Left ventricle myocardium inferior (tissue), 1 donor: ENCODE data around the gene TSPAN8. TPM values are rescaled to one million over a fixed set of nuclear protein-coding genes. Genes with fewer than 3 reads are reported as not detected.

ENCODE experiments used
- DNase-seq: peaks from one replicate; pipeline ENCODE4 v3.0.0-alpha.2; 2020
- H3K27ac ChIP-seq: fragments of 200-600 bp; replicated peaks from 2 replicates; pipeline ENCODE4 v1.8.0; 2021
- H3K27me3 ChIP-seq: fragments of 200-600 bp; 2 replicates; pipeline ENCODE4 v1.8.0; 2021; ENCODE audit warnings: low read depth
- H3K36me3 ChIP-seq: fragments of 200-600 bp; 2 replicates; pipeline ENCODE4 v1.8.0; 2021
- H3K4me1 ChIP-seq: fragments of 200-600 bp; 2 replicates; pipeline ENCODE4 v1.8.0; 2021
- H3K4me3 ChIP-seq: fragments of 200-600 bp; 2 replicates; pipeline ENCODE4 v1.8.0; 2021; ENCODE audit warnings: mild to moderate bottlenecking, moderate library complexity
- H3K9me3 ChIP-seq: fragments of 200-600 bp; replicated peaks from 2 replicates; pipeline ENCODE4 v1.8.0; 2021
- intact Hi-C: fragments of 100-400 bp; cut with micrococcal nuclease; formaldehyde crosslinking; loops from one replicate; pipeline ENCODE4 v1.11.0; 2022
- total RNA-seq: library from RNA; stranded (reverse); fragmentation: NEBNext Ultra II Directional; extraction: Animal tissue kit (Norgen Biotek cat#: 25700); gene quantifications from one replicate; pipeline ENCODE4 v1.2.1, GENCODE V29; 2021
- TF ChIP-seq, protein P1 (sequence below): fragments of 200-600 bp; IDR thresholded peaks from 2 replicates; pipeline ENCODE4 v1.8.0; 2021; ENCODE audit warnings: antibody characterized with exemption, mild to moderate bottlenecking, borderline replicate concordance
- donor health status: DM: no; HTN: yes; CAD: no; lungs with severe emphysema.

The TSPAN8 gene
- total RNA-seq, 1 donor from 2014 or later, result 0.41 TPM

DNA sequence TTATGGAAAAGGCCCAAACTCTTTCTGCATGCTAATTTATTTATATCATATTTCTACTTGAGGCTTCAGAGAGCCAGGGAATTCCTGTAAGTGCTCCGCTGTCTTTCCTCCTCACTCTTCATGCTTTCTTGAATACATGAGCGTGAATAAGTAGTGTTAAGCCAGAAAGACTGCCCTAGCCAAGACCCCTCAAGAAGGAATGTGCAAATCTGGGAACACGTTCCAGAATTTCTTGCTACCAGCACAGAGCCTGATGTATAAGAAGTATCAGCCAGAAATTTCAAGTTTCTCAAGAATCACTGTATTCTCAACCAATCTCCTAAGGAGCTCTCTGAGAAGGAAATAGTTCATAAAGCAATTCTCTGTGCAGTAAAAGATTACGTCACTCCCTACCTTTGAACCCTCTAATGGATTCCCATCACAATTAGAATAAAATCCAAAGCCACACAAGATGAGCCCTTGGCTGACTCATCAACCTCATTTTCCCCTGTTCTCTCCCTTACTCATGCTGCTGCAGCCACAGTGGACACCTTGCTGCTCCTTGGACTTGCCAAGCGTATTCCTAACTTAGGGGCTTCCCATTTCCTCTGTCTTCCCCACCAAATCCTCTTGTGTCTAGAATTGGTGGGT, 6.9 kb upstream of the TSPAN8 start:
- Histone ChIP-seq H3K4me3 (no peak overlapping the region), H3K27ac (no peak overlapping the region), H3K4me1 (no peaks in the 10 kb centered on the region), H3K36me3 (no peaks in the 10 kb centered on the region), H3K9me3 (peaks cover 15% of the 10 kb centered on the region), H3K27me3 (no peaks in the 10 kb centered on the region)
- TF ChIP-seq, protein P1, sequence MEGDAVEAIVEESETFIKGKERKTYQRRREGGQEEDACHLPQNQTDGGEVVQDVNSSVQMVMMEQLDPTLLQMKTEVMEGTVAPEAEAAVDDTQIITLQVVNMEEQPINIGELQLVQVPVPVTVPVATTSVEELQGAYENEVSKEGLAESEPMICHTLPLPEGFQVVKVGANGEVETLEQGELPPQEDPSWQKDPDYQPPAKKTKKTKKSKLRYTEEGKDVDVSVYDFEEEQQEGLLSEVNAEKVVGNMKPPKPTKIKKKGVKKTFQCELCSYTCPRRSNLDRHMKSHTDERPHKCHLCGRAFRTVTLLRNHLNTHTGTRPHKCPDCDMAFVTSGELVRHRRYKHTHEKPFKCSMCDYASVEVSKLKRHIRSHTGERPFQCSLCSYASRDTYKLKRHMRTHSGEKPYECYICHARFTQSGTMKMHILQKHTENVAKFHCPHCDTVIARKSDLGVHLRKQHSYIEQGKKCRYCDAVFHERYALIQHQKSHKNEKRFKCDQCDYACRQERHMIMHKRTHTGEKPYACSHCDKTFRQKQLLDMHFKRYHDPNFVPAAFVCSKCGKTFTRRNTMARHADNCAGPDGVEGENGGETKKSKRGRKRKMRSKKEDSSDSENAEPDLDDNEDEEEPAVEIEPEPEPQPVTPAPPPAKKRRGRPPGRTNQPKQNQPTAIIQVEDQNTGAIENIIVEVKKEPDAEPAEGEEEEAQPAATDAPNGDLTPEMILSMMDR, result no peak
- no peak for DNase-seq
- intact Hi-C loops, result no loop called here

DNA sequence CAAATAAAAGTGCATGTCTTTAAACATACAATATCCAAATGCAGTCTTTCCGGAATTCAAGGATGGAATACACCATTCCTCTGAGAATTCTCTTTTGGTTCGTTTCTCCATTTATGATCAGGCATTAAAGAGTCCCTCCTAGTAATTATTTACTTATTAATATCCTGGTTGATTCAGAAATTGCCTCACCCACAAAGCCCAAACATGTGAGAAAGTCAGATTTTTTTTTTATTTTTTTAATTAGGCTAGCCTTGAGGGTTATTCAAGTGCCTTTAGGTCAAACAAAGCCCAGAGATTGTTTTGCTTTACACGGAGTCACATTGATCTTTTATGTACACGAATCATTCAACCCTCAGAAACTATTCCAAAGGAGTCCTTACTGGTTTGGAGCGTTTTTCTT, 6.4 kb upstream of the TSPAN8 start:
- Histone ChIP-seq H3K27me3 (no peaks in the 10 kb centered on the region), H3K4me3 (no peak overlapping the region), H3K36me3 (no peaks in the 10 kb centered on the region), H3K4me1 (no peaks in the 10 kb centered on the region), H3K27ac (no peak overlapping the region), H3K9me3 (peaks cover 15% of the 10 kb centered on the region)
- DNase-seq, result no peak
- intact Hi-C loops, result no loop called here
- TF ChIP-seq, protein P1, result no peak

DNA sequence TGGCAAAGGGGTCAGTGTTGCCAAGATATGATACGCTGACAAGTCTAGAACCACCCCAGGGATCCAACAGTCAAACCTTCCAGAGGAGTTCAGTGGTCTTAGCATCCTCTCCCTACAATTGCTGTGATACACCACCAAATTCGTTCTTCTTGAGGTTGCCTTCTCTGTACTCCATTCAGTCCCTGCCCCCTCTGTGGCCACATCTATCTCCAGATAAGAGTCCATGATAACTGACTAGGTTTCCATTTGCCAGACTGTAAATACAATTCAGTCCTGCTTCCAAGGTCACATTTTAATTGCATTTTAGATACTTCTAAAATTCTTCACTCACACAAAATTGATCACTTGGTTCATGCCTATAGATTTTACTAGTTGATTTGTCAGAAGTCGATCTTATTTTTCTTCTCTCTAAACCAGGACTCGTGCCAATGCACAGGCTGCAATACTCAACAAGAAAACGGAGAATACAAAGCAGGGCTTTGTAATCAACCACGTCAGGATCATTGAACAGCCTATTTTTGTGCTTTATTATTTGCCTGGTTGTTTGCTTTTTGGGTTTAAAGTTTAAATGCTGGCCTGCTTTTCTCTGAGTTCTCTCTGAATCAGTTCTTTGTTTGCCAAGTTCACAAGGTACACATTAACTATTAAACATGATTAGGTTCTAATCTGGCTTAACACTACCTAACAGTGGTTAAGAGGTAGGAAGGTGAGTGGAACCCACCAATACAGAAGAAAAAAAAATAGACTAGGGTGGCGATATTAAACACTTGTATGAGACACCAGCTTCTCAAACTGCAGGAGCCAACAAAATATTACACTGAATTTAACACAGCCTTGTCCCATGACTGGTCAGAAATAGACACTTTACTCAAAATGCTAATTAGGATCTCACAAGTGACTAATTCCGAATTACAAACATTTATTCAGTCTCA, 5.3 kb upstream of the TSPAN8 start:
- Histone ChIP-seq H3K27me3 (no peaks in the 10 kb centered on the region), H3K27ac (no peak overlapping the region), H3K36me3 (no peaks in the 10 kb centered on the region), H3K4me1 (no peaks in the 10 kb centered on the region), H3K9me3 (peaks cover 7% of the 10 kb centered on the region), H3K4me3 (no peak overlapping the region)
- intact Hi-C loops, result no loop called here
- TF ChIP-seq, protein P1, result no peak
- no peak for DNase-seq

DNA sequence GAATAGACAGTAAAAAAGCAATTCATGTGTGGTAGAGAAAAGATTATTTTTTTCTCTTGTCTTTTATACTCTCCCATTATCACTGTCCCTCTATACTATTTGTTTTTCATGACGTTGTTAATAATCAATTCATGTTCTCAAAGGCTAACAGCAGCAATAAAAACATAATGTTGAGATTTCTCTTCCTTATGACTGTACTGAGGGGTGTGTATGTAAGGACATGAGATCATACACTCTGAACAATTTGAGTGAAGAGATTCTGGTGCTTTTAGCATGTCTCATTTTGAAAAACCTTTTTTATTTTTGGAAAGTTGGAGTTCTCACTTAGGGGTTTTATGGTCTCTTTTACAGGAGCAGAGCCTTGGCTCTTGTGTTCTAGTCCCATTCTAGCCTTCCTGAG, 3.8 kb upstream of the TSPAN8 start:
- DNase-seq, result no peak
- H3K27ac ChIP-seq, result no peak overlapping the region
- peaks cover 5% of the 10 kb centered on the region for H3K9me3 ChIP-seq
- no peaks in the 10 kb centered on the region for H3K27me3 ChIP-seq
- H3K4me1 ChIP-seq, result no peaks in the 10 kb centered on the region
- no peak overlapping the region for H3K4me3 ChIP-seq
- no peaks in the 10 kb centered on the region for H3K36me3 ChIP-seq
- intact Hi-C loops, result no loop called here
- TF ChIP-seq, protein P1, result no peak

DNA sequence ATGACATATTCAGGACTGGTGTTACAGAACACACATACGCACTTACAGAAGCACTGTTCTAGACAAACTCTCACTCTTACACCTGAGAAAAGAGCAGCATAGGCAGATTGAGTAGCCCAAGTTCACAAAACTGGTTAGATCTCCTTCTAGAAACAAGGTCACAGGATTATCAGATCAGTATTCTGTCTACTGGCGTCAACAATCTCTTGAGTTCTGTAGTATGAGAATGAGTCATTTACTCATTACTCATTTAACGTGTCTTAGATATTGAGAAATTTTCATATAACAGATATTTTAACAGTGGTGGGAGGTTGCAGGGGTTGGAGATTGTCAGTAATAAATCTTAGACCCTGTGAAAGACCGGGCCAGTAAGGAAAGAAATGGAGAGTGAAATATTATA, 2.8 kb upstream of the TSPAN8 start:
- H3K4me3 ChIP-seq, result no peak overlapping the region
- H3K4me1 ChIP-seq, result no peaks in the 10 kb centered on the region
- H3K36me3 ChIP-seq, result no peaks in the 10 kb centered on the region
- intact Hi-C loops, result no loop called here
- H3K27me3 ChIP-seq, result no peaks in the 10 kb centered on the region
- no peaks in the 10 kb centered on the region for H3K9me3 ChIP-seq
- DNase-seq, result no peak
- TF ChIP-seq, protein P1, result no peak
- H3K27ac ChIP-seq, result no peak overlapping the region
